ENCODE results near the gene LEP.
"Not testable (repeated sequence)": the region's sequence is repeated elsewhere in the genome, so short reads cannot be mapped to it uniquely, and the experiment has no call there.

Gene LEP

DNA sequence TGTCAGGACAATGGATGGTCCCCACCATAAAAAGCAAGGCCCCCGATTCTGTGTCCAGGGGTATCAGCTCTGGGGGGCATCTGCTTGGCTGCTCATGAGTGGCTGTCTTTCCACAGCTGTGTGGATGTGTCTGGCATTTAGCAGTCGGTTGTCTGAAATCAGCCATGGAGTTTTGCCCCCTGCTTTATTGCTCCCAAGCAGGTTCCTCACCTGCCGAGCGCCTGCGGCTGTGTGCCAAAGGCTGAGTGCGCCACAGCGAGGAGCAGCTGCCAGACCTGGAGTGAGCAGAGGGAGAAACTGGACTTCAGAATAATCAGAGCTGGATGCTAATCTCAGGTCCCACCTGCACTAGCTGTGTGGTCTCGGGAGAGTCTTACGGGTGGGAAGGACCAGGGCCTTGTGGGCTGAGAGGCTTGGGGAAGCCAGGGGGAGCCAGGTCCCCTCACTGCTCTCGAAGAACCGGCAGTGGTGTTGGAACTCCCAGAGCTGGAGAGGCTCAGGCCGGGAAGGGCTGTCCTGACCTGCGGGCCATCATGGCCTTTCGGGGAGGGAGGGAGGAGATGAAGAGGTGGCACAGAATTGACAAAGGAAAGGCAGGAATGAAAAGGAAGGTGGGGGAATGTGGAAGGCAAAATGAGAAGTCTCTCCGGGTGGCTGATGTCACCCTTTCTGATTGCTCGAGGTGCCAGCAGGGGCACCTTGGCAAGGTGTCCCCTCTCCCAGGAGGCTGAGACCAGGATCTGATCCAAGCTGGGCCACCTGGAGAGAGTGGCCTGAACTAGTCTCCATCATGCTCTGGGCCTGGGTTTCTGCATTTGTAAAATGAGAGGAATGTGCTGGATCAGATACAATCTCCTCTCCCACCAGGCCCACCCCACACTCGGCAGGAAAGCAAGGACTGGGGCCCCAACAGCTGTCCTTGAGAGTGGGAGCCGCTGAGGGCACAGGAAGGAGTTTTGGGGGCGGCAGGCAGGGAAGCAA lies 30.2 kb upstream of the LEP start:
- DNase-seq (ENCODE audit: low read depth, low spot score): no peak

DNA sequence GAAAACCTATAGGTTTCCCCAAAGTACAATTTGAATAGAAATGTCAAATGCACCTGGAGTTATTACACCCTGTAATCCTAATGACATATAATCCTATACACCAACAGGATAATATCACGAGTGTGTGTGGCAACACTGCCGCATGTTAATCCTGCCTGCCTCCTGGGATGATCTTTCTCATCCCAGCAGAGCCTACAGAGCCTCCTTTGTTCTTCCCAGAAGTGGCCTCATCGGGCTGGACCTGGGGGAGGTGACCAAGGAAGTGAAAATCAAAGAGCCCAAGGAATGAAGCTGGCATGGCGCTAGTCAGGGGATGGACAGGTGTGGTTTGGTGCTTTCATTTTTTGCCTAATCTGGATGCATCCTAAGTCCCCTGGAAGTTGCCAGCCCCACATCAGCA lies 29.5 kb upstream of the LEP start:
- no peak for DNase-seq (ENCODE audit: low read depth, low spot score)

DNA sequence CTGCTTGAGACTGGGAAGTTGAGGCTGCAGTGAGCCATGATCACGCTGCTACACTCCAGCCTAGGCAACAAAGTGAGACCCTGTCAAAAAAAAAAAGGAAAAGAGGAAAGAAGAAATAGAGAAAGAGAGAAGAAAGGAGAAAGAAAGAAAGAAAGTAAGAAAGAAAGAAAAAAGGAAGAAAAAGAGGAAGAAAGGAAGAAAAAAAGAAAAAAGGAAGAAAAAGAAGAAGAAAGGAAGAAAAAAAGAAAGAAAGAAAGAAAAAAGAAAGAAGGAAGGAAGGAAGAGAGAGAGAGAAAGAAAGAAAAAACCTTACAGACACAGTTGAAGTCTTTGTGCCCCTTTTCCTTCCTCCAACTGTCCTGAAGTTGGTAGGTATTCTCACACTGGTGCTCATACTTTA lies 26.6 kb upstream of the LEP start:
- no peak for DNase-seq (ENCODE audit: low read depth, low spot score)

DNA sequence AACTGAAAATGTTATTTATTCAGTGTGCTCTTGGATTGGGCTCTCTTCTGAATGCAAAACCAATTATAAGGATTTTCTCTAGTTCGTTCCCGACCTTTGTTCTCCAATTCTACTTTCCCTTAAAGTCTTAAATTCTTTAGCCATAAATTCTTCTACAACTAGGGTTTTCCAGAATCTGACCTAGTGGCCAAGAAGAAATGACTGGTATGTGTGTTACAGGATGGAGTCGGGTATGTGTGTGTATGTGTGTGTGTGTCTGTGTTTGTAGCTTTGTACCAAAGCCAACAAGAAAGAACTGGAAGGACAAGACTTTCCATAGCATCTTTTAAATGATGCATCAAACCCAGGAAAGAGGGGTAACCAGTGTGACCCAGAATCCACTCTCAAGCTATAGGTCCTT lies 25.8 kb upstream of the LEP start:
- no peak for DNase-seq (ENCODE audit: low read depth, low spot score)

DNA sequence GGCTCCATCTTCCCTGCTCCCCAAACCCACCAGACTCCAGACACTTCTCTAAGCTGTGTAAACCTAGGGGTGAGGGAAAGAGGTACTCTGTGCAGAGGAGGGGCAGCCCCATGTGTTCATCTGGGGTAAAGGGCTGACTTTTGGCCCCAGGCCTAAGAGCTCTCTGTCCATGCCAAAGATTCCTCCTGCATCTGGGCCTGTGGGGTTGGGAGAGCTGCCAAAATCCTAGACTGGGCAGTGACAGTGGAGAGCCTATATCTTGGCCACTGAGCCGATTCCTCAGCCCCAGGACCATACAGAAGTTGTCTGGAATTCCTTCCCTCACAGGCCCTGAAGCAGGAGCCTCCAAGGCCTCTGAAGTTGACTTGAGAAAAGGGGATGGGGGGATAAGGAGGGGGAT lies 25.3 kb upstream of the LEP start:
- no peak for DNase-seq (ENCODE audit: low read depth, low spot score)

DNA sequence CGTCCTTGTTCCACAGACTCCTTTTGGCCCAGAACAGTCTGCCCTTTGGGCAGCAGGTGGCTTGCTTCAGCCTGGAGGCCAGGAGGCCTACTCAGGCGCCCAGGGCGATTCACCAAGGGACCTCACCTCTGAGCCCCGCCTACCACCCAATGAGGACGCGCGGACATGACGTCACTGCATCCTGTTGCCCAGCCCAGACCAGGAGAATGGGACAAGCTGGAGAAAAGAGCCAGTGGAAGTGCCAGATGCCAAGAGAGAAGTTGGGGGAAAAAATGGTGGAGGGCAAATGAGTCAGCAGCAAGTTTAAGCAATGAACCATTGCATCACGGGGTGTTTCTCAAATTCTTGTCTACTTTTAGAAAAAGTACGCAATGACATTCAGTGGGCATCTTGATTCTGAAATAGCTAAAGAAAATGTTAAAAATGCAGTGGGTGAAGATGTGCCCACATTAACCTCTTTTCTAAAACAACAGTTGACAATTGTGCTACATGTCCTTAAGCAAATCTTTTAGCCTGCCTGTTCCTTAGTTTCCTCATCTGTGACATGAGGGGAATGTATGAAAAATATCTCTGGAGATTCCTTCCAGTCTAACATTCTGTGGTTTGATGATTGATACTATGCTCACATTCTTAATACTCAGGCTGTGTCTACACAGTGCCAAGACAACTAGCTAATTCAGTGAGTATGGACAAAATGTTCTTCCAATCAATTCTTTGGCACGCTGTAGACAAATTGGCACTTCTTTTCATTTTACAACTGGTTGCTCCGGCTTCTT lies 23.9 kb upstream of the LEP start:
- DNase-seq (ENCODE audit: low read depth, low spot score): no peak

DNA sequence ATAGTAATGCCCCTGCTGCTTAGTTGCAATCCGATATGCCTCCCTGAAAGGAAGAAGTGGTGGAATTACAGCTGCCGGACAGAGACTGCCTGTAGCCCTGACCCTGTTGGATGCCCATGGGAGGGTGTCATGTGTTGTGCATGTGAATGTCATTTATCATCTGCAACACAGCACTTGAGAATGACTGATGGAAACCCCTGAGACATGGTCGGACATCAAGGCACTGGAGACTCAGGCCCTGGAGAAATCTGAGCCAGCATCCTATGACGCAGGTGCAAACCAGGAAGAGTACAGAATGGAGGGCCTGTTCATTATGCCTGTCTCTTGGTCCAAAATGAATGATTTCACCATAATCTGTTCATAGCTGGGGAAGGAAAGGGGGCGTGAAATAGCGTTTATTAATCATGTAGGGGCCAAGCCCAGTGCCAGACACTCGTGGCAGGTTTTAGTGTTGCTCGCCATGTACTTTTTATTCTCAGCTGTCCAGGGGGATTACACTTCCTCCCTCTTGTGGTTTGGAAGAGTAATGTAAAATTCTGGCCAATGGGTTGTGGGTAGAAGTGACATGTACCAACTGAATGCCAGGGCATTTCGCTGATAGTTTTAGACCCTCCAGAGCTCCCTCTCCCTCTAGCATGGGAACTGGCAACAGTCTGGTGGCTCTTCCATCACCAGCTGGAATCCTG lies 23.0 kb upstream of the LEP start:
- DNase-seq (ENCODE audit: low read depth, low spot score): no peak

DNA sequence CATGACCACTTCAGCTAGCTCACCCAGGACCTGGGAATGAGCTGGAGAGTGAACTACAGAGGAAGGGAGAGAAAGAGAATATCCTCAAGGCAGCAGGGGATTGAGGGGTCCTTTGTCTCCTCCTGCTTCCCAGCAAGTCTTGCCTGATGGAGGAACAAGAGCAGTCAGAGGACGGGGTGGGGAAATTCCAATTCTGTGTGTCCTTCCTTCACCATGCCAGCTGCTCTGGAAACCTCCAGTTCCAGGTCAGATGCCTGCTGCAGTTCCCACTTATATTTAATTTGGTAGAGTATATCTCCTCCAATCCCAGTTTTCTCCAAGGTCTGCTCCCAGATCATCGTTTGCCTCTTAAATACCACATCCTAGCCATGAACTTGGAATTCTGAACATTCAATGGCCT lies 21.4 kb upstream of the LEP start:
- DNase-seq (ENCODE audit: low read depth, low spot score): no peak

DNA sequence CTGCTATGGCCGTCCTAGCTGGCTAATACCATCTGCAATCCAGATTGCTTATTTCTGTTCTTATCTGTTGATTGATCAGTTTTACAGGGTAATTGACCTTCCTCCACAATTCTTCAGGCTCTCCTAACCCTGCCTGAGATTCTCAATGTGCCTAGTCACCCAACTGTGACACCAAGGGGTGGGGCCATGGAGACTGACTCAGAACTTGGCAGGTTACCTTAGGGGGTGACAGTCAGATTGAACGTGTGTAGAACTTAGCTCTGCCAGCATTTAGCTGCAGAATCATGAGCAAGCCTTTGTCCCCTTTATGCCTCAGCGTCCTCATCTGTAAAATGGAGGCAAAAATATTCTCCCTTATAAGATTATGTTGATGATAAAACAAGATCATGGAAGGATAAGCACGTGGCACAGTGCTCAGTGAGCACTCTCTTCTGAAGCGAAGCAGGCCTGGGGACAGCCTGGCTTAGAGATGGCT lies 19.1 kb upstream of the LEP start:
- DNase-seq (ENCODE audit: low read depth, low spot score): no peak

DNA sequence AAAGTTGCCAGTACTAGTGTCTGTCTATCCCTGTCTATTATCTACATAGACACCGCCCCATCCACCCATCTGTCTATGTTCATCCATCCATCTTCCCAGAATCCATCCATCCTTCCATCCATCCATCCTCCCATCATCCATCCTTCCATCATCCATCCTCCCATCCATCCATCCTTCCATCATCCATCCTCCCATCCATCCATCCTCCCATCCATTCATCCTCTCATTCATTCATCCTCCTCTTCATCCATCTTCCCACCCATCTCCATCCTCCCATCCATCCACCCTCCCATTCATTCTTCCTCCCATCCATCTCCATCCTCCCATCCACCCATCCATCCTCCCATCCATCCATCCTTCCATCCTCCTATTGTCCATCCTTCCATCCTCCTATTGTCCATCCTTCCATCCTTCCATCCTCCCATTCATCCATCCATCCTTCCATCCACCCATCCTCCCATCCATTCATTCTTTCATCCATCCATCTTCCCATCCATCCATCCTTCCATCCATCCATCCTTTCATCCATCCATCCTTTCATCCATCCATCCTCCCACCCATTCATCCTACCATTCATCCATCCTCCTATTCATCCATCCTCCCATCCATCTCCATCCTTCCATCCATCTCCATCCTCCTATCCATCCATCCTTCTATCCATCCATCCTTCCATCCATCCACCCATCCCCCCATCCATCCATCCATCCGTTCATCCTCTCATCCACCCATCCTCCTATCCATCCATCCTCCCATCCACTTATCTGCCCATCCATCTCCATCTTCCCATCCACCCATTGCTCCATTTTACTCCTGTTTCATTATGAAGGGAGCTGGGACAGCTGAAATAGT lies 14.7 kb upstream of the LEP start:
- DNase-seq (ENCODE audit: low read depth, low spot score): no peak

DNA sequence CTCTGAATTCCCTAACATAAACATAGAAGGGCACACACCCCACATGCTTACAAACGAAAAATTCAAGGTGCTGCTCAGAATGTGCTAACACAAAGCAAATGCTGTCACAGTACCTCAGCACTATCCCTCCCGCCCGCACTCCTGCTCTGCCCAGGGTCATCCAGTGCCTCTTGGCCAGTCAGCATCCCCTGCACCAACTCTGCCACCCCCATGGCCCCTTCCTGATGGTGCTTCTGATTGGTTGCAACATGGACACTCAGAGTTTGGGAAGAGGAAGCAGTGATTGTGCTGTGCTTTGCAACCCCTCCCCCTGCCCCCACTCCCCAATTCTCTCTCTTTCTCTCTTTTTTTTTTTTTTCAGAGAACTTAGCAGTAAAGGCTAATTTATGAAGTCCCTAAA lies 13.8 kb upstream of the LEP start:
- DNase-seq (ENCODE audit: low read depth, low spot score): no peak

DNA sequence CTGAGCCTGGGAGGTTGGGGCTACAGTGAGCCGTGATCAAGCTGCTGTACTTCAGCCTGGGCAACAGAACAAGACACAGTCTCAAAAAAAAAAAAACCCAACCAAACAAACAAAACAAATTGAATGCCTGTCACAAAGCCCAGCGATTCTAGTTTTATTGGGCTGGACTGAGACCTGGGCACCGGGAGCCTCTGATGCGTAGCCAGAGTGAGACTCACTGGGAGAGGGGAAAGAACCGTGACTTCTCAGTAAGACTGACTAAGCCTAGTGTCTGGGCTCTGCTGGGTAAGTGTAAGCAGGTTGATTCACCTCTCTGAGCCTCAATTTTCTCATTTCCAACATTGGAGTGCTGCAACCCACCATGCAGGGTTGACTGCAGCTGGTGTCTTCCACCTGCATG lies 10.1 kb upstream of the LEP start:
- no peak for DNase-seq (ENCODE audit: low read depth, low spot score)

DNA sequence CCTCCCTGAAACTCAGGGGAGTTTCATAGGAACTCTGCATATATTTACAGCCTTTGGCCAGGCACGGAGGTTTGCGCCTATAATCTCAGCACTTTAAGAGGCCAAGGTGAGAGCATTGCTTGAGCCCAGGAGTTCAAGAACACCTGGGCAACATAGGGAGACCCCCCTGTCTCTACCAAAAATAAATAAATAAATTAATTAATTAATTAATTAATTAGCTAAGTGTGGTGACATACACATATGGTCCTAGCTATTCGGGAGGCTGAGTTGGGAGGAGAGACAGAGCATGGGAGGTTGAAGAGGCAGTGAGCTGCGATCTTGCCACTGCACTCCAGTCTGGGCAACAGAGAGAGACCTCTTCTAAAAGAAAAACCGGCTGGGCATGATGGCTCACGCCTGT lies 9.4 kb upstream of the LEP start:
- no peak for DNase-seq (ENCODE audit: low read depth, low spot score)

DNA sequence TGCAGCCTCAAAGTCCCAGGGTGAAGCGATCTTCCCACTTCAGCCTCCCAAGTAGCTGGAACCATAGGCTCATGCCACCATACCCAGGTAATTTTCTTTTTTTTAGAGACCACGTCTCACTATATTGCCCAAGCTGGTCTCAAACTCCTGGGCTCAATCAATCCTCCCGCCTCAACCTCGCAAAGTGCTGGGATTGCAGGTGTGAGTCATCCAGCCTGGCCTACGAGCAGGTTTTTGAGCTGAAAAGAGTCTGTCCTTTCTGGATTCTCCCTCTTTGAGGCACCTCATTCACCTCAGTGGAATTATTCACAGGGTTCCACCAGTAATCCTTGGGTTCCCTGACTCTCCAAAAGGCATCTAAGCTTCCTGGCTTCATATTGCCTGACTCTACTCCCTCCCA lies 7.6 kb upstream of the LEP start:
- DNase-seq (ENCODE audit: low read depth, low spot score): no peak

DNA sequence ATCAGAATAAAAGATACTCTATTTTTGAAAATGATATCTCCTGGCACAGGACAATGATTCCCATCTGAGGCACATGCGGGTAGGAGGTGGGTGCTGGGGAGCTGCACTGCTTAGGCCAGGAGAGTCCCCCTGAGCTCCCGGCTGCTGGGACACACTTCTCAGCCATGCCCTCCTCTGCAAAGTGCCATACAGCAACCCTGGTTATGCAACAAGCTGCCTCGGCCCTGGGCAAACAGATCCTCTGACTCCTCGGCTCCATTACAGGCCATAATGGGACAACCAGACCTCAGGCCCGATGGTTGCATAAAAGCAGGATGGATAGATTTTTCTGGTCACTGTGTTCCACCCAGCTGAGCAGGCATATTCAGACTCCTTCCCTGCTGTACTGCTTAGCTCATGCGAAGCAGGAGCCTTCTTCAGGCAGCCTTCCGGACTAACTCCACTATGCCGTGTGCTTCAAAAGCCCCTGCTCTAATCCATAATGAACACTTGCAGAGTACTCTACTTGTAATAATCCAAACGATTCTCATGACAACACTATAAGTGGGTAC lies 6.5 kb upstream of the LEP start:
- no peak for DNase-seq (ENCODE audit: low read depth, low spot score)

DNA sequence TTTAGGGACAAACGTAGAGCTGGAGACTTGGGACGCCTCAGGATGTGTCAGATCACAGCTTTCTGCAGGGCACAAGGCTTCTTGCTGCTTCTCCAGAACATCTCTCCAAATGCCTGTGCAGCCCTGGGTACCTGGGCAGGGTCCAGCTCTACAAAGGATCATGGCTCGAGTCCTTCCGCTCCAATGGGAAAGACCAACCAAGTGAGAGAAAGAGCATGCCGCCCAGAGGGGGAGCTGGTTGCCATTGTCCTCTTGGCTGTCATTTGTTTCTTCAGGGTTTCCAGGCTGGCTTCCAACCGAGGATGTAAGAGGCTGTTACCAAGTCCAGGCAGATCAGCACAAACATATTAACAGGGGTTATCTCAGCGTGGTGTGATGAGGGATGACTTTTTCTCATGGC lies 5.6 kb upstream of the LEP start:
- DNase-seq (ENCODE audit: low read depth, low spot score): no peak

DNA sequence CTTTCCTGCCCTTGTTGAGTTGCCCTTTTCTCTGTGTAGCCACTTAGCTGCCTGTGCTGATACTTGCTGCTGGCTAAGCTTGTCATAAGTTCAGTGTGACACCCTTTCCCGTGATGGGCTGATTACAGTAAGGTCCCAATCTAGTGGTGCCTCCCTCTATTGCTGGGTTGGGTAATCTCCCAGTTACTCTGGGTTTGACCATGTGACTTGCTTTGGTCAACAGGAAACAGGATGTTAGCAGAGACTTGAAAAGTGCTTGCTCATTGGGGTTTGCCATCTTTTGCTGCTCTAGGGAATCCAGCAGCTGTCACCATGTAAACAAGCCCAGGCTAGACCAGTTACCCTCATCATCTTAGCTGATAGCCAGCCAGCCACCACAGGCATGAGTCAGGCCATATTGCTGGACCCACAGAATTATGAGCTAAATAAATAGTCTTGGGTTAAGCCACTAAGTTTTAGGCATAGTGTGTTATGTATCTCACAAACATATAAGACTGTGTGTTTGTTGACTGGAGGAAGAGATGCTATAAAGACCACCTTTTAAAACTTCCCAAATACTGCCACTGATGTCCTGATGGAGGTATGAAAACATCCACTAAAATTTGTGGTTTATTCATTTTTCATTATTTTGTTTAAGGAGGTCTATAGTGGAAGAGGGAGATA lies 4.0 kb upstream of the LEP start:
- no peak for DNase-seq (ENCODE audit: low read depth, low spot score)

DNA sequence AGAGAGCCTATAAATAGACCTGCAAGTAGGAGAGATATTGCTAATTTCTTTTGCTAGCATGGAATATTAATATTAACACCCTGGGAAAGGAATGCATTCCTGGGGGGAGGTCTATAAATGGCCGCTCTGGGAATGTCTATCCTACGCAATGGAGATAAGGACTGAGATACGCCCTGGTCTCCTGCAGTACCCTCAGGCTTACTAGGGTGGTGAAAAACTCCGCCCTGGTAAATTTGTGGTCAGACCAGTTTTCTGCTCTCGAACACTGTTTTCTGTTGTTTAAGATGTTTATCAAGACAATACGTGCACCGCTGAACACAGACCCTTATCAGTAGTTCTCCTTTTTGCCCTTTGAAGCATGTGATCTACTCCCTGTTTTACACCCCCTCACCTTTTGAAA lies 1.9 kb upstream of the LEP start:
- not testable (repeated sequence) for DNase-seq (ENCODE audit: low read depth, low spot score)

DNA sequence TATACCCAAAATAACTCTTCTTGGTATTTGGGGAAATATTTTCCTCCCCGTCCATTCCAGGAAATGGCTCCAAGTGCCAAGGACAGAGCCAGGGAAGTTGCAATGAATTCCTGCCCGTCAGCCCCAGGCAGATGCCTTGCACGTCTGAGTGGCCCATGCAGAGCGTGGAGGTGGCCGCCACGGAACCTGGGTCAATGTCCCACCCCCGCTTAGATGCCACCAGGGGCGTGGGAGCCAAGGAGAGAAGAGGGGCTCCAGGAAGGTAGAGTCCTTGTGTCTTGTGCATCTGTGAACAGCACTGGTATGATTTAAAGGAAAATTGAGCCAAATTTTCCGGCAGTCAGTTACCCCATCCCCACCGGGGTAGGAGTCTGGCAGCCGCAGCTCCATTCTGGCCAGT lies 1.6 kb downstream of the LEP start:
- DNase-seq (ENCODE audit: low read depth, low spot score): no peak

DNA sequence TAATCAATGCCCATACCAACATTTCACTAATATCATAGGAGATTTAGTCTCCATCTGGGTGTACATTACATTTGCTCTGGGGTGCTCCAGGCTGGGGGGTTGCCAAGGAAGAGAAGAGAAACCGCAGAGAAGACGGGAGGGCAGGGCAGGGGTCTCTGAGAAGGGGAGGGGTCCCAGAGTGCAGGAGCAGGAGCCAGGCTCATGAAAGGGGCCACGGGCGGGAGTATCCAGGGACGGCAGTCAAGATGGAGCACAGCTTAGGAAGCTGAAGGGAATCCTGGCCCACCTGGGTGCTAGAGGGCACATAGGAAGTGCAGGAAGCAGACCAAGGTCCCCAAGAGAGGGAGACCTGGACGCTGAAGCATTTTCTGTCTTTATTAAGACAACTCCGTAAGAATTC lies 2.2 kb downstream of the LEP start:
- no peak for DNase-seq (ENCODE audit: low read depth, low spot score)

Measured in activated CD4-positive, CD25-positive, alpha-beta regulatory T cell treated with anti-CD3 and anti-CD28 coated beads, Interleukin-2, amount 50 U/mL, for 16 hours (primary cell).